Measurements from ENCODE around the gene ATP6V1F. TPM values are rescaled to one million over a fixed set of nuclear protein-coding genes. Genes with fewer than 3 reads are reported as not detected.
"Not testable (repeated sequence)": the region's sequence is repeated elsewhere in the genome, so short reads cannot be mapped to it uniquely, and the experiment has no call there.

ATP6V1F gene
- total RNA-seq, 2 experiments from 2014 or later: 125 to 127 TPM

DNA sequence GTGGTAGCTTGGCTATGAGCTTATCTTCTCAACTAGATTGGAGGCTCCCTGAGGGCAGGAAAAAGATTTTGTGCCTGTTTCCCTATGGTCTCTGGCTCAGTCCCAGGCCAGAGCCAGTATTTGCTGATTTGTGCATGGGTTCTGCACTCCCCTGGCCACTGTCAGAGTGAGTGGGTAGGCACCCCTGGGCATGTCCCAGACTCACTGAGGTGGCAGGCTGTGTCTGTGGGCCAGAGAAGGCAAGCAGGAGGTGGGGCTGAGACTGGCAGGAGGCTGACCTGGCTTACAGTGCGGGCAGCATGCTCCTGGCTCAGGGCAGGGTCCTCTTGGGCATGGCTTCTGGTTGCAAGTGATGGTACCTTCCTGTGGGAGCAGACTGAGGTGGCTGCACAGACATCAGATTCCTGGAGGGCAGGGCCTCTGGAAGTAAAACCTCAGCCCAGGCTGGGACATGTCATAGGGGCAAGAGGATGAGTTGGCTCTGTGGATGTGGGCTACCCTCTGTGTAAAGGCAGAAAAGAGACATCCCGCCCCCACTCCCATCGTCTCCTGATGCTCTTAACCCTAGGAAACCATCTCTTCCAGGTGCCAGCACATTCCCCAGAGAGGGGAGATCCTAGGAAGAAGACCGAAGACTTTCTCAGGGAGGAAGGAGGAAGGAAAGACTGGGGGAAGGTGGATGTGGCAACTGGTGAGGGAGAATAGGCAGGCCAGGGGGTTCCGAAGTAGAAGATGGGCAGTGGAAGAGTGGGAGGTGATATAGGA, 43.5 kb downstream of the ATP6V1F start:
- Mint-ChIP-seq H3K36me3 (no peaks in the 10 kb centered on the region), H3K4me1 (no peaks in the 10 kb centered on the region), H3K9me3 (no peaks in the 10 kb centered on the region), H3K27ac (no peak overlapping the region), H3K4me3 (no peak overlapping the region), H3K27me3 (peaks cover 42% of the 10 kb centered on the region)
- no peak for DNase-seq

DNA sequence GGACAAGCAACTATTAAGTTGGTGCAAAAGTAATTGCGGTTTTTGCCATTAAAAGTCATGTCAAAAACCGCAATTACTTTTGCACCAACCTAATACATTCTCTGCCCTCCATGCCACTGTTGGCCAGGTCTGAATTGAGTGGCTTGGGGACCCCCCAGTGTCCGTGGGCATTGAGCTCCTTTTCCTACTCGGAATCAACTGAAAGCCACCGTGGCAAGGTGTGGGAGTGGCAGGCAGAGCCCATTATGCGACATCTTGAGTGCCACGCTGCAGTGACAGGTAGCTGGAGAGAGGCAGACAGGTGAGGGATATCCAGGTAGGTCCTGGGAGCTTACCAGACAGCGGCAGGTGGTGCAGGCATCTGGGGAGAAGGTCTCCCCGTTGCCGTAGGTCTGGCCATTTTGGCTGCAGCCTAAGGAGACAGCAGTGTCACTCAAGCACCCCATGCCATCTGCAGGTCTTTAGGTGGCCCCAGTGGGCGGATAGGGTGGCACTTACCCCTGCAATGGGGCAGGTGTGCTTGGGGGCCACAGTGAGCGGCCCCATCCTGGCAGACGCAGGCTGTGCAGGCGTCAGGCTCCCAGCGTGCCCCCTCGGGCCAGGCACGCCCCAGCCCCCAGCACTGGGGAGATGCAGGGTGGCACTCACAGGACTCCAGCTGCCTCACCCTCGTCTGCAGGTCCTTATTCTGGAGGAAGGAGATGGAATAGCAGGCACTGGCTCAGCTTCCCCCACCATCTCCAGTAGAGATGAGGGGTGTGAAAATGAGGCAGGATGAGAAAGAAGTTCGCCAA, 44.3 kb downstream of the ATP6V1F start:
- DNase-seq: no peak
- no peaks in the 10 kb centered on the region for H3K4me1 Mint-ChIP-seq
- H3K9me3 Mint-ChIP-seq: no peaks in the 10 kb centered on the region
- H3K36me3 Mint-ChIP-seq: no peaks in the 10 kb centered on the region
- H3K27me3 Mint-ChIP-seq: peaks cover 47% of the 10 kb centered on the region
- no peak overlapping the region for H3K4me3 Mint-ChIP-seq
- no peak overlapping the region for H3K27ac Mint-ChIP-seq

DNA sequence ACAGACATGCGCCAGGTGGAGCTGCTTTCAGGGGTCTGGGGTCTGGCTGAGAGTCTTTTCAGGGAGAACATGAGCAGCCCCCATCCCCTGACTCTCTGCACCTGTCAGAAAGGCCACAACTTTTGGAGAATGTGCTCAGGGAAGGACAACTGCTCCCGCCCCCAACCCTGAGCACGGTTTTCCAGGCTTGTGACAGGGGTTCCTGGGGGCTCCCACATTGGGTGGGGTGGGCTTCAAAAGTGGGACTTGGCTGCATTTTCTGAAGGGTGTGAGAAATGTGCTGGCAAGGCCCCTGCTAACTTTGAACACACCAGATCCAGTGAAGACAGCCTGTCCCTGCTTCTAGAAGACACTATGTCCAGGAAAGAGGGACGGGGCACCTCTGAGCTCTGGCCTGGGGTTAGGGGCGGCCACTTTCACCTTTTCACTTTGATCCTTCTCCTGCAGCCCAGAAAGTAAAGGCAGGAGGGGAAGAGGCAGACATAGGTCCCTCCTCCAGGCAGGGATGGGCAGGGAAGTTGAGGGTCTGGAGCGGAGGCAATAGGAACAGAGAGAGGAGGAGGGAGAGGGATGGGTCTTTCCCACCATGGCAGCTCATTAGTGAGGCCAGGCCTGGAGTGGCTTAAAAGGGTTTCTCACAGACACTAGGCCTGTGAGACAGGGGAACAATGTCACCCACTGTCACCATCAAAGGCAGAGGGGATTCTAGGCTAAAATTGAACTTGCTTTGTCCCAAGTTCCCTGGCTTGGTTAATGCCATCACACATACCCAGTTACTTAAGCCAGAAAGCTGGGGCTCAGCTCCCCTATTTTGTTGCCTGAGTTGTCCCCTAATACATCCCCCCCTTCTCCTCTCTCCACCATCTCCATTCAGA, 46.3 kb downstream of the ATP6V1F start:
- Mint-ChIP-seq H3K4me3 (no peak overlapping the region), H3K27ac (no peak overlapping the region), H3K27me3 (peaks cover 56% of the 10 kb centered on the region), H3K36me3 (no peaks in the 10 kb centered on the region), H3K9me3 (no peaks in the 10 kb centered on the region), H3K4me1 (no peaks in the 10 kb centered on the region)
- no peak for DNase-seq

DNA sequence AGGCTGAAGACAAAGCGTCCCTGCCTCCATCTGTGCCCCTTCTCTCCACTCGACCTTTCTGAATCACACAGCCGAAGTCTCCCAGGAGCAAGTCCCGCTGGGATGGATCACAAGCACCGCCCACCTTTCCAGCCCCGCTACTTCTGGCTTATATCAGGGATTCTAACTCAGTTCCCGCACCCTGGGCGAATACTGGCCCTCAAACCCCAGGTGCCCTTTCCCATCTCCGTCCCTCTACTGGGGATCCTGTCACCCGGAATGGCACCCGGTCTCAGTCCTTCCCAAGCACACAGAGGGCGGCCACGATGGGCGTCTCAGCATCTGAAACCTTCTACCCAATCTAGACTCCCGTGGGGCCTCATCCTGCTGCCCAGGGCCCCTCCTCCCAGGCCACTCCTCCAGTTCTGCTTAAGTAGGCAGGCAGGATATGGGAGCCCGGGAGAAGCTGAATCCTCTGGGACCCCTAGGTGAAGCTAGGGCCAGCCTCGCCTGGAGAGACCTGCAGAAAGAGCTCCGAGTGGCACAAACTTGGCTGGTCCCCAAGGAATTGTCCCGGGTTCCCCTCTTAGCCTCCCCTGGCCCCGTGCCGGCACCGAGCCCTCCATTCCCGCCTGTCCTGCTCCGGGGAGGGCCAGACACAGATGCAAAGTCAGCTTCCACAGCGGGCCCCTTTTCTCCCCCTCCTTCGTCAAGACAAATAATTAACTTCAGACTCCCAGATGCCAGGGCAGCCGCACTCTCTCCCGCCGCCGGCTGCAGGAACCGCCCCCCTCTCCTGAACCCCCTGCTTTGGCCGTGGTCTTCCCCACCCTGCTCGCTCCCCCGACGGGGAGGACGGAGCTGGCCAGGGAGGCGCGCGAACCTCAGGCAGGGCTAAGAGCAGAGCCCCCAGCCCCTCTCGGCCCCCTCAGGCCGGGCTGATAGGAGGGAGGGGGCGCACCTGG, 47.2 kb downstream of the ATP6V1F start:
- H3K27ac Mint-ChIP-seq: no peak overlapping the region
- DNase-seq: no peak
- no peaks in the 10 kb centered on the region for H3K36me3 Mint-ChIP-seq
- H3K27me3 Mint-ChIP-seq: peaks cover 62% of the 10 kb centered on the region
- H3K4me1 Mint-ChIP-seq: no peaks in the 10 kb centered on the region
- no peak overlapping the region for H3K4me3 Mint-ChIP-seq
- H3K9me3 Mint-ChIP-seq: no peaks in the 10 kb centered on the region

DNA sequence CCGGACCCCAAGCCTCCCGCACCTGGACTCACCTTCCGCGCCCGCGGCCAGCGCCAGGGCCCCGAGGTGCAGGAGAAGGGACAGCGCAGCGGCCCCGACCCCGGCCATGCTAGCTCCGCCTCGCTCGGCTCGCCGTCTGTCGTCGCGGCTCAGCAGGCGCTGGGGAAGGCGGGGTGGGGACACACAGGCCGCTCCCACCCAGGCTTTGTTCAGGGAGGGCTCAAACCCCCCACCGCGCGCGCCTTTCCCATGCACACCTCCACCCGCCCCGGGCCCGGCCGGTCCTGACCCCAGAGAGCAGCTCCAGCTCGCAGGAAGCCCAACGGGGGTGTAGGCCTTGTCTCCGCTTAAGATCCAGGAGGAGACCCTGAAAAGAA, 47.9 kb downstream of the ATP6V1F start, which contains the start of gene KCP:
Gene KCP (minus strand): TSS at position 141 of the 377 bp plus-strand sequence. CDS start 33 bp downstream, at position 108.
- H3K9me3 Mint-ChIP-seq: no peaks in the 10 kb centered on the region
- H3K27ac Mint-ChIP-seq: no peak within 1 kb of the TSS
- H3K4me3 Mint-ChIP-seq: no peak within 1 kb of the TSS
- no peaks in the 10 kb centered on the region for H3K36me3 Mint-ChIP-seq
- H3K4me1 Mint-ChIP-seq: peaks cover 4% of the 10 kb centered on the region
- H3K27me3 Mint-ChIP-seq: peaks cover 67% of the 10 kb centered on the region
- no peak for DNase-seq

DNA sequence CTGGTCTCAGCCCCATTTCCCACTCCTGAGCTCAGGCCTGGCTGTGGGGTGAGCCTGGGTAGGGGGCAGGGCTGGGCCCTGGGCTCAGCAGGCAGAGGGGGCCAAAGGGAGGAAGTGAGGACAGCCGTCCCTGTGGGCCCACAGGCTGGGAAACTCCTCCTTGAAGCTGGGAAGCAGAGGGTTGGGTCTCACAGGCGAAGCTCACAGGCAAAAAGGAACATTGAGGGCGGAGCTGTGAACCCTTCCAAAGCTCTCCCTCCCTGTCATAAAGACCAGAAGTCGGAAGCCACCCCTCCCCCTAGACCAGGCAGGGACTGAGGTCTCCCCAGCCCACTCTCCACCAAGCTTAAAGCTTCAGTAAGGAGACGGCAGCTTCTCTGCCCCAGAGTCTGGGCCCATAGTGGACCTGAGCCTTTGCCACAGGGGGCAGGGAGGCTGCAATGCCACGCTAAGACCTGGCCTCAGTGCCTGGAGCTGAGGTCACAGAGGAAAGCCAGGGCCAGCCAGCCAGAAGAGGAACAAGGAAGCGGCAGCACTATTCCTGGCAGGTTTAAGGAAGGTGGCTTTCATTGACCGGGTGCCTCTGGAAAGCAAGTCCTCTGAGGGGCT, 48.9 kb downstream of the ATP6V1F start:
- peaks cover 69% of the 10 kb centered on the region for H3K27me3 Mint-ChIP-seq
- no peak for DNase-seq
- no peaks in the 10 kb centered on the region for H3K36me3 Mint-ChIP-seq
- H3K4me1 Mint-ChIP-seq: peaks cover 4% of the 10 kb centered on the region
- H3K4me3 Mint-ChIP-seq: no peak overlapping the region
- H3K9me3 Mint-ChIP-seq: no peaks in the 10 kb centered on the region
- H3K27ac Mint-ChIP-seq: no peak overlapping the region

DNA sequence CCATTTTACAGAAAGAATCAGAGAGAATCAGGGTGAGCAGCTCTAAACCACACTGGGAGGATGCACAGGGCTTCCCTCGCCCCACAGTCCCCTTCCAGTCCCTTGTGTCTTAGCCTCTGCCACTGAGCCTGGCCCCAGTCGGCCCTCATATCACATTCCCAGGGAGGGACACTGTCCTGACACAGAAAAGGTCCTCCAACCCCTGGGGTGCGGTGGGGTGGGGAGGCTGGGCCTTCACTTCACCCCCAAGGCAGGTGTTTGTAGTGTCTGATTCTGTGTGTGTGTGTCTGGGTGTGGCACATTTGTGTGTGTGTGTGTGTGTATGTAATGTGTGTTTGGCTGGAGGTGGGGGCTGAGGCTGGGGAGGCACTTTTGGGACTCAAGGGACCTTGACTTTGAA, 49.6 kb downstream of the ATP6V1F start:
- H3K9me3 Mint-ChIP-seq: no peaks in the 10 kb centered on the region
- peaks cover 76% of the 10 kb centered on the region for H3K27me3 Mint-ChIP-seq
- no peak for DNase-seq
- no peaks in the 10 kb centered on the region for H3K36me3 Mint-ChIP-seq
- peaks cover 4% of the 10 kb centered on the region for H3K4me1 Mint-ChIP-seq
- no peak overlapping the region for H3K4me3 Mint-ChIP-seq
- H3K27ac Mint-ChIP-seq: no peak overlapping the region

DNA sequence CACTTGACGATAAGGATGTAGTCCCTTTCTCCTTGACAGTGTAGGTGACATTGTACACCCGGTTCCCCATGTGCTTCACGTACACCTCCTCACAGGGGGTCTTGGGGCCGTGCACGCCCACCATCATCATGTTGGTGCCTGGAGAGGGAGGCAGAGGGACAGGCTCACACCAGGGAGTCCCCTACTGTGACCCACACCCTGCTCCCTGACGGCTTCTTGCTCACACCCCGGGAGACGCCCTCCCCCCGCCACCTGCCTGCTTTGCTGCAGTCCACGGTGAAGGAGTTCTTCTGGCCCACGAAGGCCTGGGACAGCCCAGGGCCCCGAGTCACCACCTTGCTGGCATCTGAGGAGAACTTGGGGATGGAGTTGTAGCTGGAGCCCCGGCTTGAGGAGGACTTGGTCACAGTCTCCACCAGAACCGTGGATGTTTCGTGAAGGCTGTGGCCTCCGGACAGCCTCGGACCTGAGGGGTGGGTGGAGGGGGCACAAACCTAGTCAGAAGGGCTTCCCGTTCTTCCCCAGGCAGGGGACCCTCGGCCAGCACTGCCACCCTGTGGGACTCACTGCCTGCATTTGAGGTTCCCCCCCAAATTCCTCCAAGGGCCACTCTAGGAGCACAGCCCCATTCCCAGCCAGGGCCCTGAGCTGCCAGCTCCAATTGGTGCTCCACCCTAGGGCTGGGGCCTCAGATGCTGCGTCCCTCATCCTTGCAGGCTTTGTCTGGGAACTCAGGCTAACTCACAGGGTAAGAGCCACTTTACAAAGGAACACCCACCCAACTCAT, 50.2 kb downstream of the ATP6V1F start:
- not testable (repeated sequence) for H3K27ac Mint-ChIP-seq, H3K9me3 Mint-ChIP-seq, H3K4me3 Mint-ChIP-seq

DNA sequence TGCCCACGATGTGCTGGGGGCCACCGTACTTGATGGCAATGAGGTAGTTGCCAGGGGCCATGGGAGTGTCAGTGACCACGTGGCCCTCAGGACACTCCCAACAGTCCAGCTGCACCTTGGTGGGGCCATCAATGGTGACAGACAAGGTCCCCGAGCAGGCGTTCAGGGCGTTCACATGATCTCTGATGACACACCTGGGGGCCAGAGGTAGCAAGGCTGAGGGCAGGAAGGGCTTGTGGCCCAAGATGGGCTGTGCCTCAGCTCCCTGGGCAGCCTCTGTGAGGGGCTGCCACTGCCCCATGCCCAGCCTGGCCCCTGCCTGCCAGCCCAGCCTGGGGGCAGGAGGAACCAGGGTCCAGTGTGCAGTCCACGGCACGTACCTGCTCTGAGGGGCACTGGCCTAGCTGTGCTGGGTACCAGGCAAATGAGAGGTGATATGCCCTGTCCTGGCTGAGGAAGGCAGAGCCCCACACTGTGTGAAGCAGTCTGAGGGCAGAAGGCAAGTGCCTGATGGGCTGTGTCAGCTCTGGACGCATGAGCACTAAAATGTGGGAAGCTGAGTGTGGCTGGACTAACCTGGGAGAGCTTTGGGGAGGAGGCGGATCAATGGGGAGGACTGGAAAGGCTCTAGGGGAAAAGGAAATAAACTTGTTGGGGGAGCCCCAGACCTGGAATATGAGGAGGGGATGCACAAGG, 51.4 kb downstream of the ATP6V1F start:
- H3K4me1 Mint-ChIP-seq: peaks cover 4% of the 10 kb centered on the region
- no peaks in the 10 kb centered on the region for H3K9me3 Mint-ChIP-seq
- no peaks in the 10 kb centered on the region for H3K36me3 Mint-ChIP-seq
- H3K27ac Mint-ChIP-seq: no peak overlapping the region
- peaks cover 77% of the 10 kb centered on the region for H3K27me3 Mint-ChIP-seq
- DNase-seq: no peak
- H3K4me3 Mint-ChIP-seq: no peak overlapping the region

More for the DNA sequence above, 50.2 kb downstream of the ATP6V1F start:
- not testable (repeated sequence) for H3K36me3 Mint-ChIP-seq, H3K4me1 Mint-ChIP-seq, DNase-seq
- H3K27me3 Mint-ChIP-seq: peaks cover 77% of the 10 kb centered on the region

DNA sequence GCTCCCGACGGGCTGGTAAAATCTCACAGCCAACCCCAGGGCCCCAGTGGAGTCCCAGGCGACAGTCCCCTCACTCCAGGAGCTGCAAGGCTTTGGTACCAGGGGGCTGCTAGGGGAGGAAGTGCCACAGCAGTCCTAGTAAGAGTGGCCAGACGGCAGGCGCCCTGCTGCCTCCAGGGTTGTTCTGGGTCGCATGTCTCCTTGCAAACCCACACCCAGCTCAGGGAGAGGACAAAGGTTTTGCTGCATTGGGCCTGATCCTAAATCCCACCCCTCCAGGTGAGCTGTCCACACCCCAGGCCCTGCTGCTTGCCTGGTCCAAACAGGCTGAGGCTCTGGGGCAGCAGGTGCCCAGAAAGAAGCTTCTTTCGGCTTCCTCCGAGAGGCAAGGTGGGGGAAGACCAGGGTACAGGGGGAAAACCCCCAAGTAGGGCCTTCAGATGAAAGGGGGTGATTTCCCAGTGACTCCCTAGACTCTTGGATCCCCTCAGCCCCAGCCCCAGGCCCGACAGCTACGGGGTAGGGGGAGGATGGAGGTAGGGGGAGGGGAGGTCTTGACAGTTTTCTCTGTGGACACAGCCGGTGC, 52.0 kb downstream of the ATP6V1F start:
- DNase-seq: no peak
- Mint-ChIP-seq H3K36me3 (no peaks in the 10 kb centered on the region), H3K4me1 (peaks cover 4% of the 10 kb centered on the region), H3K4me3 (no peak overlapping the region), H3K27me3 (peaks cover 74% of the 10 kb centered on the region), H3K9me3 (no peaks in the 10 kb centered on the region), H3K27ac (no peak overlapping the region)

DNA sequence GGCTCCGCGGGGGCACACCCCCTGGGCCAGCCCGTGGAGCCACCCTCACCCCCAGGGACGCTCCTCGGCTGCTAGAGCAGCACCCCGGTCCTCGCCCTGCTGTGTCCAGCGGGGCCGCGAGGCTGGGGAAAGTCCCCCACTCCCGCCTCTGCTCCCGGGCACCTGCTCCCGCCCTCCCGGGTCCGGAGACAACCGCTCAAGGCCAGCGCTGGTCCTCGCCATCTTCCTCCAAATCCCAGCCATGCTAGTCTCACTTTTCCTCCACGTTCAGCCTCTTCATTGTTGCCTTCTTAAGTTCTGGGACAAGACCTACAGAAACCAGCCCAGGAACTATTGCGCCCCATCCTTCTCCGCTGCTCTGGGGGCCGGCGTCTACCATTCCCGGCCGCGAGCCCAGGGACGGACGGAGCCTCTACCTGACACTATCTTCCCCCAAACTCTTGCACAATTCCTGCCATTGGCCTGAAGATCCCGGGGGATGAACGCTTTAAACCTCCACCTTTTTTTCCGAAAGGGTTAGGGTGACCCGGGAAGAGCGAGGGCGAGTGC, 52.7 kb downstream of the ATP6V1F start:
- no peak overlapping the region for H3K27ac Mint-ChIP-seq
- H3K9me3 Mint-ChIP-seq: no peaks in the 10 kb centered on the region
- H3K27me3 Mint-ChIP-seq: peaks cover 67% of the 10 kb centered on the region
- DNase-seq: no peak
- peak overlapping the region; percentile 72 for H3K4me3 Mint-ChIP-seq
- peaks cover 4% of the 10 kb centered on the region for H3K4me1 Mint-ChIP-seq
- H3K36me3 Mint-ChIP-seq: no peaks in the 10 kb centered on the region
